Omental fat pad (tissue), 4 donors: Measurements from ENCODE around the gene FOXK1. TPM values are rescaled to one million over a fixed set of nuclear protein-coding genes. Genes with fewer than 3 reads are reported as not detected.

ENCODE experiments used
- ATAC-seq: fragments of 150-250 bp; one replicate; pipeline ENCODE4 v1.9.1; 2016; ENCODE audit warnings: mild to moderate bottlenecking, moderate library complexity; ENCODE audit not compliant: low FRiP score
- DNase-seq: peaks from one replicate; pipeline ENCODE4 v3.0.0-alpha.2; 2019; ENCODE audit warnings: low spot score
- CTCF ChIP-seq, 3 donors: fragments of 450-650 bp; IDR thresholded peaks; one replicate each; pipeline ENCODE4 v1.5.1; 2016 to 2017; ENCODE audit warnings: antibody characterized with exemption in 3 of 3, mild to moderate bottlenecking in 3 of 3, moderate library complexity in 2 of 3
- total RNA-seq, 4 donors: library from RNA; depleted of rRNA; stranded (reverse); fragments of >200 nt; gene quantifications; one replicate each; pipeline ENCODE4 v1.1.0, GENCODE V29; 2016

The FOXK1 gene
- total RNA-seq, 4 donors from 2014 or later, result 10.8 to 35.0 (median 20.4) TPM

- no peak for DNase-seq
- TF ChIP-seq CTCF (IDR thresholded peaks at IDR 0.05), result no peak
- no peak for ATAC-seq
These were observed 125.0 kb downstream of the FOXK1 start for GRCh38 chr7:4806983-4807597.

- TF ChIP-seq CTCF (IDR thresholded peaks at IDR 0.05), result no peak
- ATAC-seq (no peak), DNase-seq (no peak)
These were observed 125.5 kb downstream of the FOXK1 start for GRCh38 chr7:4807598-4808016.

- DNase-seq (no peak), ATAC-seq (no peak)
- no peak for TF ChIP-seq CTCF (IDR thresholded peaks at IDR 0.05)
These were observed 125.9 kb downstream of the FOXK1 start for GRCh38 chr7:4808026-4808425.

GRCh38 chr7:4808565-4808964 is 126.5 kb downstream of the FOXK1 start:
- no peak for DNase-seq
- no peak for TF ChIP-seq CTCF (IDR thresholded peaks at IDR 0.05)
- ATAC-seq, result no peak

- ATAC-seq (no peak), DNase-seq (no peak)
- no peak for TF ChIP-seq CTCF (IDR thresholded peaks at IDR 0.05)
These were observed 127.0 kb downstream of the FOXK1 start for GRCh38 chr7:4809091-4809591.

- ATAC-seq, result no peak
- TF ChIP-seq CTCF (IDR thresholded peaks at IDR 0.05), result no peak
- DNase-seq, result no peak
These were observed 127.6 kb downstream of the FOXK1 start for GRCh38 chr7:4809666-4810065.

GRCh38 chr7:4814433-4814832 is 132.3 kb downstream of the FOXK1 start:
- no peak for TF ChIP-seq CTCF (IDR thresholded peaks at IDR 0.05)
- no peak for ATAC-seq
- DNase-seq, result no peak
